DND-41 (cell line): Measurements from ENCODE around the gene TNFSF13B.

ENCODE experiments used
- ATAC-seq: fragments of 200-7000 bp; cut with Tn5 transposase; 3 replicates; pipeline ENCODE4 v1.9.1; 2021; ENCODE audit warnings: low read depth; ENCODE audit not compliant: insufficient read depth
- DNase-seq: peaks from one replicate; pipeline ENCODE4 v3.0.0-alpha.2; 2020
- H2AFZ ChIP-seq: 2 replicates; pipeline ENCODE4 v1.6.0; 2012; ENCODE audit warnings: low read depth, low read length
- H3K27ac ChIP-seq: 2 replicates; pipeline ENCODE4 v1.5.1; 2012; ENCODE audit warnings: low read length, inconsistent platforms
- H3K27me3 ChIP-seq: fragments of 200-600 bp; sonication (generic); 2 replicates; pipeline ENCODE4 v1.6.0; 2012; ENCODE audit warnings: low read length, mild to moderate bottlenecking, inconsistent platforms; ENCODE audit not compliant: insufficient read depth, poor library complexity
- H3K36me3 ChIP-seq: 2 replicates; pipeline ENCODE4 v1.5.1; 2012; ENCODE audit warnings: low read length, inconsistent platforms; ENCODE audit not compliant: insufficient read depth
- H3K4me1 ChIP-seq: 2 replicates; pipeline ENCODE4 v1.5.1; 2012; ENCODE audit warnings: mild to moderate bottlenecking, low read length; ENCODE audit not compliant: insufficient read depth
- H3K4me2 ChIP-seq: 2 replicates; pipeline ENCODE4 v1.6.0; 2012; ENCODE audit warnings: mild to moderate bottlenecking, moderate library complexity, low read length, inconsistent platforms; ENCODE audit not compliant: insufficient read depth
- H3K4me3 ChIP-seq, 2 experiments: fragments of 200-600 bp in 1 of 2; shearing (Covaris generic) in 1 of 2; 2 replicates each; pipeline ENCODE4 v1.5.1; 2012 to 2016; ENCODE audit warnings: inconsistent platforms in 2 of 2, low read length in 2 of 2, mild to moderate bottlenecking in 2 of 2, low read depth in 1 of 2, moderate library complexity in 1 of 2
- H3K79me2 ChIP-seq: 2 replicates; pipeline ENCODE4 v1.6.0; 2012; ENCODE audit warnings: low read length, inconsistent platforms; ENCODE audit not compliant: insufficient read depth
- H3K9ac ChIP-seq: 2 replicates; pipeline ENCODE4 v1.6.0; 2012; ENCODE audit warnings: low read depth, mild to moderate bottlenecking, inconsistent platforms, low read length, moderate library complexity
- H3K9me3 ChIP-seq: 2 replicates; pipeline ENCODE4 v1.5.1; 2012; ENCODE audit warnings: low read length, moderate library complexity, mild to moderate bottlenecking, inconsistent platforms; ENCODE audit not compliant: insufficient read depth, severe bottlenecking
- H4K20me1 ChIP-seq: 2 replicates; pipeline ENCODE4 v1.6.0; 2012; ENCODE audit warnings: low read length; ENCODE audit not compliant: insufficient read depth
- EZH2 ChIP-seq: IDR thresholded peaks from 3 replicates; pipeline ENCODE4 v1.6.1; 2012; ENCODE audit warnings: borderline replicate concordance, low read depth, mild to moderate bottlenecking, moderate library complexity, low read length, inconsistent platforms; ENCODE audit not compliant: severe bottlenecking
- TF ChIP-seq, protein P1 (sequence below): IDR thresholded peaks from 2 replicates; pipeline ENCODE4 v1.5.1; 2012; ENCODE audit warnings: borderline replicate concordance, low read length, moderate library complexity, mild to moderate bottlenecking; ENCODE audit not compliant: poor library complexity, severe bottlenecking; ENCODE audit errors: extremely low read depth

Gene TNFSF13B

DNA sequence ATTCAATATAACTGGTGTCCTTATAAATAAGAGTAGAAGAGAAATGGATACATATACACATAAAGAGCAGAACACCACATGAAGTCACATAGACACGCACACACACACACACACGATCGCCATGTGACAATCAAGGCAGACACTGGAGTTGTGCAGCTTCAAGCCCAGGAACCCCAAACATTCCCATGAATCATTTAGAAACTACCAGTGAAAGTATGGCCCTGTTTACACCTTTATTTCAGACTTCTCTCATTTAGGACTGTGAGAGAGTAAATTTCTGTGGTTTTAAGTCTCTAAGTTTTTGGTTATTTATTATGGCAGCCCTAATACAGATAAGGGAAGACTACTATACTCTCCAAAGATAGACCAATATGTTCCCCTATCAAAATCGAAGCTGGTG, 20.4 kb upstream of the TNFSF13B start:
- H3K4me2 ChIP-seq = no peak overlapping the region
- no peak for DNase-seq
- no peaks in the 10 kb centered on the region for H3K79me2 ChIP-seq
- no peak for ATAC-seq
- H2AFZ ChIP-seq = no peak overlapping the region
- no peak overlapping the region for H3K27ac ChIP-seq
- no peaks in the 10 kb centered on the region for H3K36me3 ChIP-seq
- no peak for TF ChIP-seq EZH2
- no peak overlapping the region for H3K4me3 ChIP-seq
- H3K9me3 ChIP-seq = peaks cover 5% of the 10 kb centered on the region
- no peaks in the 10 kb centered on the region for H3K27me3 ChIP-seq
- H3K4me1 ChIP-seq = no peaks in the 10 kb centered on the region
- no peaks in the 10 kb centered on the region for H4K20me1 ChIP-seq
- no peak overlapping the region for H3K9ac ChIP-seq

DNA sequence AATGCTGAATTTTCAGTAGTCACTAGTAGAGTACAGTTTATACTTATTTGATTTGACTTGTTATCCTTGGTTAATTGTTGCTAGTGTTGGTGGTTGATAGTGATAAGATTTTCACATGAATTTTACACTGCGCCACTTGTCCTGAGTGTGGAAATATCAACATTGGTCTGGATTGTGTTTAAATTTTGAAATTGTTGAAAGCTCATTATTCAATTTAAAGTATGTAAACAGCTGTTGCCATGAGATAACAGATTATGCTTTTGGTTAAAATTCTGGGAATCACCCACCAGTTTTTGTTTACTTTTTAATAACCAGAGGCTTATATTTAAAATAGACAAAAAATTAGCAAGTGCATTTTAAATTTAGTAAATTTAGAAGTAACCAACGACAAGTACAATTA, 12.3 kb upstream of the TNFSF13B start:
- no peaks in the 10 kb centered on the region for H3K9me3 ChIP-seq
- no peaks in the 10 kb centered on the region for H3K36me3 ChIP-seq
- H3K79me2 ChIP-seq = no peaks in the 10 kb centered on the region
- no peak for TF ChIP-seq EZH2
- TF ChIP-seq, protein P1, sequence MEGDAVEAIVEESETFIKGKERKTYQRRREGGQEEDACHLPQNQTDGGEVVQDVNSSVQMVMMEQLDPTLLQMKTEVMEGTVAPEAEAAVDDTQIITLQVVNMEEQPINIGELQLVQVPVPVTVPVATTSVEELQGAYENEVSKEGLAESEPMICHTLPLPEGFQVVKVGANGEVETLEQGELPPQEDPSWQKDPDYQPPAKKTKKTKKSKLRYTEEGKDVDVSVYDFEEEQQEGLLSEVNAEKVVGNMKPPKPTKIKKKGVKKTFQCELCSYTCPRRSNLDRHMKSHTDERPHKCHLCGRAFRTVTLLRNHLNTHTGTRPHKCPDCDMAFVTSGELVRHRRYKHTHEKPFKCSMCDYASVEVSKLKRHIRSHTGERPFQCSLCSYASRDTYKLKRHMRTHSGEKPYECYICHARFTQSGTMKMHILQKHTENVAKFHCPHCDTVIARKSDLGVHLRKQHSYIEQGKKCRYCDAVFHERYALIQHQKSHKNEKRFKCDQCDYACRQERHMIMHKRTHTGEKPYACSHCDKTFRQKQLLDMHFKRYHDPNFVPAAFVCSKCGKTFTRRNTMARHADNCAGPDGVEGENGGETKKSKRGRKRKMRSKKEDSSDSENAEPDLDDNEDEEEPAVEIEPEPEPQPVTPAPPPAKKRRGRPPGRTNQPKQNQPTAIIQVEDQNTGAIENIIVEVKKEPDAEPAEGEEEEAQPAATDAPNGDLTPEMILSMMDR = no peak
- no peaks in the 10 kb centered on the region for H4K20me1 ChIP-seq
- no peaks in the 10 kb centered on the region for H3K4me1 ChIP-seq
- DNase-seq (no peak), ATAC-seq (no peak)
- H3K27me3 ChIP-seq = no peaks in the 10 kb centered on the region
- no peak overlapping the region for H3K4me2 ChIP-seq
- H3K4me3 ChIP-seq = no peak overlapping the region
- H3K27ac ChIP-seq = no peak overlapping the region
- no peak overlapping the region for H3K9ac ChIP-seq
- no peak overlapping the region for H2AFZ ChIP-seq

DNA sequence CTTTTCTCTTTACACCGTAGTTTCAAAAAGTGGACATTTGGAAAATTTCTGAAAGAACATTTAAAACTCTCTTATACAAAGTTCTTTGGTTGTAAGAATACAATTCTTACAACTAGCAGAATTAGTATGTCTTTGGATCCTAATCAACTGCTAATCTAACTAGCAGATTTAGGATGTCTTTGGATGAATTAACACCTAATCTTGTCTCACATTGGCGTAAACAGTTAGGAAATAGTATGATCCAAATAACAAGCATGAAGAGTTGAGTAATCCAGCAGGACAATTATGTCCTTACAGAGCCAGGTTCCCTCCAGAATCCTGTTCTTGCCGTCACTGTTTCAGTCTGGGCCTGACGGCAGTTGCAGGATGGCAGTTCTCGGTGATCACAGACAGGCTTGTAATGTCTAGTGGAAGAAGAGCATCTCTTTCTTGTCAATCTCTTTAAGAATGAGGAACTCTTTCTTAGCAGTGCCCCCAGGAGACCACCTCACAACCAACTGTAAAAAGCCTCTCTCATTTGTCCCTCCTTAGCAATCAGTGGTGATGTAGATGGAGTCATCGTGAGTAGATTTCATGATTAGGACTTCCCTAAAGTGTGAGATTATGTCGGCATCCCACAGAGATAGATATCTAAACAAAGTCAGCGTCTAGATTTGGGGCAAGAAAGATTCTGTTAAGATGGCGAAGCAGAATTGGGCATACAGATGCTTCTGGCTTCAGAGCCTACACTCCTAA, 5.7 kb upstream of the TNFSF13B start:
- Histone ChIP-seq H3K4me2 (no peak overlapping the region), H3K9me3 (no peaks in the 10 kb centered on the region), H3K27ac (no peak overlapping the region), H4K20me1 (no peaks in the 10 kb centered on the region), H3K27me3 (no peaks in the 10 kb centered on the region), H3K79me2 (no peaks in the 10 kb centered on the region), H2AFZ (no peak overlapping the region), H3K9ac (no peak overlapping the region), H3K4me3 (no peak overlapping the region), H3K36me3 (no peaks in the 10 kb centered on the region), H3K4me1 (no peaks in the 10 kb centered on the region)
- DNase-seq (no peak), ATAC-seq (no peak)
- TF ChIP-seq EZH2 = no peak
- TF ChIP-seq, protein P1 = no peak

DNA sequence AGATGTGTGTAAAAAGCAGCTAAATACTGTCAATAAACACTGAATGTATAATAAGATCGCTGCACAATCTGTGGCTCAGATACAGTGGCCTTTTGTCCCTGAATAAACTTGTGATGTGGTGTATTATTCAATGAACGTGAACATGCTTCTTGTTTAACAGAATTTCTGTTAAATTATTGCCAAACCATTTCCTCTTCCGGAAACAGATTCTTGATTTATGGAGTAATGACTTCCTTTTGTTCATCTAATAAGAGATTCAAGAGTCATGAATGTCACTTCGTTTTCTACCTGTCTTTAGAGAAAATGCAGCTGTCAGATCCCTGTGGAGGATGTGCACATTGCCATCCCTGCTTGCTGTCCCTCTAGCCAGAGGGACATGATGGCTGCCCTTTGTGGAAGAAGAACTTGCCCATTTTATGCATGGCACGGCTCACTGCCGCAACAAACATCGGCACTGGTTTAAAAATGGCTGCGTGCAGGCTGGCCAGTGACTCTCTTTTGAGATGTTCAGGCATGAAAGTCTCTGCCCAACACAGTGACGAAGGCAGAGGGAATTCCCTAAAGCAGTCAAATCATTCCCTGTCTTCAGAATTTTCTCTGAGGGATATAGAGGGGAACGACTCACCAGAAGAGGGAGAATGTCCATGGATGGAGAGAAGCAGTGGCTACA, 3.1 kb upstream of the TNFSF13B start:
- Histone ChIP-seq H2AFZ (no peak overlapping the region), H3K4me1 (no peaks in the 10 kb centered on the region), H3K27ac (no peak overlapping the region), H3K4me3 (no peak overlapping the region), H3K36me3 (no peaks in the 10 kb centered on the region), H3K4me2 (no peak overlapping the region), H4K20me1 (no peaks in the 10 kb centered on the region), H3K79me2 (no peaks in the 10 kb centered on the region), H3K9me3 (no peaks in the 10 kb centered on the region), H3K9ac (no peak overlapping the region), H3K27me3 (no peaks in the 10 kb centered on the region)
- TF ChIP-seq, protein P1 = no peak
- TF ChIP-seq EZH2 = no peak
- no peak for ATAC-seq
- DNase-seq = no peak
